Coronary artery (tissue), 2 donors: ENCODE data around the gene PSMD7.

Experiments
- DNase-seq: peaks from one replicate; pipeline ENCODE4 v3.0.0-alpha.2; 2017; ENCODE audit warnings: low spot score
- H3K27ac ChIP-seq, 2 donors: fragments of 200-600 bp; sonication (generic); one replicate each; pipeline ENCODE4 v1.5.1; 2016 to 2019
- H3K4me3 ChIP-seq: fragments of 200-600 bp; sonication (generic); 2 replicates; pipeline ENCODE4 v1.5.1; 2016; ENCODE audit warnings: mild to moderate bottlenecking, moderate library complexity
- TF ChIP-seq, protein P1 (sequence below): fragments of 200-600 bp; sonication (generic); IDR thresholded peaks from one replicate; pipeline ENCODE4 v1.5.1; 2019; ENCODE audit warnings: antibody characterized with exemption

PSMD7 gene

DNA sequence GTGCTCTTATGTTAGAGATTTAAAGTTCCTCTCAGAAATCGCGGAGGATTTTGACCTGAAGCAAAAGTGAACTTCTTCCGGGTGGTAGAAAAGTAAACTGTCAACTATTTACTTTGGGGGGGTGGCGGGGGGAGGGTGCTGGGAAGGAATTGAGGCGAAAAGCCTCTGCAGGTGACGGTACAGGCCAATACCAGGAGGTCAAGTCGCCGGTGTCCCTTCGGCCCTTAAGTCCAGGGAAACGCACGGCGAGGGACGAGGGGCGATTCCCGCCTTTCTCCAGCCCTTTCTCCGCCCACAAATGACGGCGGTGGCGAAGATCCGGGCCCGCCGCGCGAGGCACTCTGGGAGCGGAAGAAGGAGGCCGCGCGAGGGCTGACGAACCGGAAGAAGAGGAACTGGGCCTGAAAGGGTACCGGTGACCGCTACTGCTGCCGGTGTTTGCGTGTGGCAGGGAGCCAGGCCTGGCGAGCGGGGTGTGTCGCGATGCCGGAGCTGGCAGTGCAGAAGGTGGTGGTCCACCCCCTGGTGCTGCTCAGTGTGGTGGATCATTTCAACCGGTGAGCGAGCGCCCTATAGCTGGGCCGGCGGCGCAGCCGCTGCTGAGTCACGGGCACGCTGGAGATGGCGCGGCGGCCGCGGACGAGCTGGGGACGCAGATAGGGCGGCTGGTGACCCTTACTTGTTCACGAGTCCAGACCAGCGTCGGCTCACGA is at the start of gene PSMD7:
PSMD7 (plus strand) TSS at position 383 of the 713 bp plus-strand sequence; CDS start at position 484, 101 bp downstream.
- Histone ChIP-seq H3K4me3 (peak within 1 kb of the TSS; percentile 89), H3K27ac (peak within 1 kb of the TSS; percentile 76 to 94)
- DNase-seq: peak; percentile 95
- TF ChIP-seq, protein P1, sequence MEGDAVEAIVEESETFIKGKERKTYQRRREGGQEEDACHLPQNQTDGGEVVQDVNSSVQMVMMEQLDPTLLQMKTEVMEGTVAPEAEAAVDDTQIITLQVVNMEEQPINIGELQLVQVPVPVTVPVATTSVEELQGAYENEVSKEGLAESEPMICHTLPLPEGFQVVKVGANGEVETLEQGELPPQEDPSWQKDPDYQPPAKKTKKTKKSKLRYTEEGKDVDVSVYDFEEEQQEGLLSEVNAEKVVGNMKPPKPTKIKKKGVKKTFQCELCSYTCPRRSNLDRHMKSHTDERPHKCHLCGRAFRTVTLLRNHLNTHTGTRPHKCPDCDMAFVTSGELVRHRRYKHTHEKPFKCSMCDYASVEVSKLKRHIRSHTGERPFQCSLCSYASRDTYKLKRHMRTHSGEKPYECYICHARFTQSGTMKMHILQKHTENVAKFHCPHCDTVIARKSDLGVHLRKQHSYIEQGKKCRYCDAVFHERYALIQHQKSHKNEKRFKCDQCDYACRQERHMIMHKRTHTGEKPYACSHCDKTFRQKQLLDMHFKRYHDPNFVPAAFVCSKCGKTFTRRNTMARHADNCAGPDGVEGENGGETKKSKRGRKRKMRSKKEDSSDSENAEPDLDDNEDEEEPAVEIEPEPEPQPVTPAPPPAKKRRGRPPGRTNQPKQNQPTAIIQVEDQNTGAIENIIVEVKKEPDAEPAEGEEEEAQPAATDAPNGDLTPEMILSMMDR: no peak

- no peak overlapping the region for H3K27ac ChIP-seq
- no peak for DNase-seq
- TF ChIP-seq, protein P1: no peak
- H3K4me3 ChIP-seq: no peak overlapping the region
These were observed 47.4 kb upstream of the PSMD7 start for GRCh38 chr16:74249254-74249653.

DNA sequence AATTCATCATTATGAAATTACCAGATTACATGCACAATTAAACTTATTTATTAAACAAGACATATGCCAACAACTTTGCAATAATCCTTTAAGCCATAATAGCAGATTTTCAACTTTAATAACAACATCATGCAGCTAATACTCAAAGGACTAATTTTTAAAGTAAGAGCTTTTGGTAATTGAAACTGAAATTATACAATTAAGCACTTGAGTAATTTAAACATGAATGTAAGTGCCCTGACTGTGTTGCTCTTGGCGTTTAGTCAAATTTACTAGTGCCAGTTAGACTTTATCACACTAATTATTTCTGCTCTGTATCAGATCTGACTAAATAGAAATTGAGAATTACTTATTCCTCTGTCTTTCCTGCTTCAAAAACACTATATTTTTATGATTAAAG is 46.8 kb upstream of the PSMD7 start:
- no peak for DNase-seq
- TF ChIP-seq, protein P1: no peak
- Histone ChIP-seq H3K27ac (no peak overlapping the region), H3K4me3 (no peak overlapping the region)

GRCh38 chr16:74252329-74252728 is 44.3 kb upstream of the PSMD7 start:
- no peak for DNase-seq
- Histone ChIP-seq H3K27ac (no peak overlapping the region), H3K4me3 (no peak overlapping the region)
- TF ChIP-seq, protein P1: no peak

DNA sequence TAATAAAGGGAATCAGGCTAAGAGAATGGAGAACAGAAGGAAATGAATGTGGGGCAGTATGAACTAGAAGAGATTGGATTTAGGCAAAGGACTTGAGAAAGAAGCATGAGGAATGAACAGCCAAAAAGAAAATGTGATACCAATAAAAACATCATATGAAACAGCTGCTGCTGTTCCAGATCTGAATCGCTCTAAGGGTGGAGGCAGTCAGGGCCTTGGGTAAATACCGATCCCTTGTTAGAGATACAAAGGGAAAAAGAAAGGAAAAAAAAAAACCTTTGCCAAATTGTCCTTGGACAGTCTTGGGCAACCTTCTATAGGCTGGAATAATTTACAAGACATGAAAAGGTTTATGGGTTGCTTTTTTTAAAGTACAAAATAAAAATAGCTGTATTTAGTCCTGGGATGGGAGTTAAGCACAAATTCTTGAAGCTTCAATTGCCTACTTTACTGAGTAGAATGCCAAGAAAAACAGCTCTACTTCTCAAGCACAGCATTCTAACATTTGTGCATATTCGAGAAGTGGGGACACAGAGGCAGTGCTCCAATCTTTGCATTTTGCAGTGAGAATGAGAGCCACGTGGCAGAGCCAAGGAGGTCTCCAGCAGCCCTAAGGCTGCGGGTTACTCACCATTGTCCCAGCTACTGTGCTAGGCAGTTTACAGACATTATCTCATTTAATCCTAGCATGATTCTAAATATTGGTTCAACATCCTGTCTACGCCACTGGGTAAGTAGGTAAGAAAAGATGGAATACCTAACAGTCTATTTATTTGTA is 43.3 kb upstream of the PSMD7 start:
- DNase-seq: no peak
- Histone ChIP-seq H3K27ac (no peak overlapping the region), H3K4me3 (no peak overlapping the region)
- TF ChIP-seq, protein P1: no peak

DNA sequence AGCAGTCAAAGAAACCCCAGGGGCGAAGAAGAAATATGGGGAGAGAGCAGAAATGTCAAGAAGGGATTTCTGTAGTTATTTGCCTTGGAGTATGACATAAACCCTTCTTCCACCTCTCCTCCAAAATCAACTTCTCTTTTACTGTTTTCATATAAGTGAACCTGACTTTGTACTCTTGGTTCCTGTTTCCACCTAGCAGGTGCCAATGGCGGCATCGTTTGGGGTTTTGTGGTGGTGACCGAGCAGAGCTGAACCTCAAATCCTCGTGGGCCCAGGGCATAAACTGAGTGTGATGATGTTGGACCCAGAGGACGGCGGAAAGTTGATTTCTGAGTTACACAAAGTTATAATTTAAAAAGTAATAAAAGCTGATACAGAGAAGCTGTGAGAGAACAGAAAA is 39.6 kb upstream of the PSMD7 start:
- Histone ChIP-seq H3K4me3 (no peak overlapping the region), H3K27ac (no peak overlapping the region)
- no peak for DNase-seq
- TF ChIP-seq, protein P1: no peak
